ENCODE results near the gene CEACAM20. TPM values are rescaled to one million over a fixed set of nuclear protein-coding genes. Genes with fewer than 3 reads are reported as not detected.

The CEACAM20 gene
- total RNA-seq, 1 donor from 2014 or later, result 0.35 TPM

DNA sequence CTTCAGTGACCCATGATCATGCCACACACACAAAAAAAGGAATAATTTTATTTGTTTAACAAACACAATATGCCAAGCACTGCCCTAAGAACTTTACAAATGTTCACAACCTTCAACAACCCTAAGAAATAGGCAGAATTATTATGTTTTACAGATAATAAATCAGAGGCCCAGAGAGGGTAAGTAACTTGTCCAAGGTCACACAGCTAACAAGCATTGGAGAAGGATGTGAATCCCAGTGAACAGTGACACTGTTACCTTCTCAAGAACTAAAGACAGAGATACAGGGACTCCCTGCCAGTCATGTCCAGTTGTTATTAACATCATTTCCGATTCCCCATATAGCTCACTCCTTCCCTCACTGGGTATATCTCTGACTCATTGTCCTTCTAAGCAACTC lies 13.6 kb downstream of the CEACAM20 start:
- H3K27me3 ChIP-seq, result no peaks in the 10 kb centered on the region
- no peak overlapping the region for H3K27ac ChIP-seq
- H3K36me3 ChIP-seq, result no peaks in the 10 kb centered on the region
- TF ChIP-seq, protein P1, sequence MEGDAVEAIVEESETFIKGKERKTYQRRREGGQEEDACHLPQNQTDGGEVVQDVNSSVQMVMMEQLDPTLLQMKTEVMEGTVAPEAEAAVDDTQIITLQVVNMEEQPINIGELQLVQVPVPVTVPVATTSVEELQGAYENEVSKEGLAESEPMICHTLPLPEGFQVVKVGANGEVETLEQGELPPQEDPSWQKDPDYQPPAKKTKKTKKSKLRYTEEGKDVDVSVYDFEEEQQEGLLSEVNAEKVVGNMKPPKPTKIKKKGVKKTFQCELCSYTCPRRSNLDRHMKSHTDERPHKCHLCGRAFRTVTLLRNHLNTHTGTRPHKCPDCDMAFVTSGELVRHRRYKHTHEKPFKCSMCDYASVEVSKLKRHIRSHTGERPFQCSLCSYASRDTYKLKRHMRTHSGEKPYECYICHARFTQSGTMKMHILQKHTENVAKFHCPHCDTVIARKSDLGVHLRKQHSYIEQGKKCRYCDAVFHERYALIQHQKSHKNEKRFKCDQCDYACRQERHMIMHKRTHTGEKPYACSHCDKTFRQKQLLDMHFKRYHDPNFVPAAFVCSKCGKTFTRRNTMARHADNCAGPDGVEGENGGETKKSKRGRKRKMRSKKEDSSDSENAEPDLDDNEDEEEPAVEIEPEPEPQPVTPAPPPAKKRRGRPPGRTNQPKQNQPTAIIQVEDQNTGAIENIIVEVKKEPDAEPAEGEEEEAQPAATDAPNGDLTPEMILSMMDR (IDR thresholded peaks at IDR 0.05), result no peak
- H3K4me1 ChIP-seq, result no peaks in the 10 kb centered on the region
- intact Hi-C loops (cut with DNase I), result no loop called here
- no peaks in the 10 kb centered on the region for H3K9me3 ChIP-seq
- no peak for ATAC-seq
- DNase-seq, result no peak
- H3K4me3 ChIP-seq, result no peak overlapping the region

DNA sequence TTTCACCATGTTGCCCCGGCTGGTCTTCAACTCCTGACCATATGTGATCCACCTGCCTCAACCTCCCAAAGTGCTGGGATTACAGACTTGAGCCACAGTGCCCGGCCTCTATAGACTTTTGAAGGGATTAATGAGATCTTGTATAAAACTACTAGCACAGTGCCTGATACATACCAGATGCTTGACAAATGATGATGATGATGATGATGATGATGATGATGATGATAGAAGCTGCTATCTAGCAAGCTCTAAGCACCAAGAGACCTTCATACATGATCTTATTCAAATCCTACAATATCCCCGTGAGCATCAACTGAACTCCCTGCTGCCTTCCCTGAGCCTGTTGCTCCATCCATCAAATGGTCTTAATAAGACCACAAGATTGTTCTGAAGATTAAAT lies 14.4 kb downstream of the CEACAM20 start:
- H3K27ac ChIP-seq, result no peak overlapping the region
- H3K9me3 ChIP-seq, result no peaks in the 10 kb centered on the region
- TF ChIP-seq, protein P1 (IDR thresholded peaks at IDR 0.05), result no peak
- H3K36me3 ChIP-seq, result no peaks in the 10 kb centered on the region
- DNase-seq (no peak), ATAC-seq (no peak)
- no peaks in the 10 kb centered on the region for H3K4me1 ChIP-seq
- H3K27me3 ChIP-seq, result no peaks in the 10 kb centered on the region
- intact Hi-C loops (cut with DNase I), result no loop called here
- no peak overlapping the region for H3K4me3 ChIP-seq

DNA sequence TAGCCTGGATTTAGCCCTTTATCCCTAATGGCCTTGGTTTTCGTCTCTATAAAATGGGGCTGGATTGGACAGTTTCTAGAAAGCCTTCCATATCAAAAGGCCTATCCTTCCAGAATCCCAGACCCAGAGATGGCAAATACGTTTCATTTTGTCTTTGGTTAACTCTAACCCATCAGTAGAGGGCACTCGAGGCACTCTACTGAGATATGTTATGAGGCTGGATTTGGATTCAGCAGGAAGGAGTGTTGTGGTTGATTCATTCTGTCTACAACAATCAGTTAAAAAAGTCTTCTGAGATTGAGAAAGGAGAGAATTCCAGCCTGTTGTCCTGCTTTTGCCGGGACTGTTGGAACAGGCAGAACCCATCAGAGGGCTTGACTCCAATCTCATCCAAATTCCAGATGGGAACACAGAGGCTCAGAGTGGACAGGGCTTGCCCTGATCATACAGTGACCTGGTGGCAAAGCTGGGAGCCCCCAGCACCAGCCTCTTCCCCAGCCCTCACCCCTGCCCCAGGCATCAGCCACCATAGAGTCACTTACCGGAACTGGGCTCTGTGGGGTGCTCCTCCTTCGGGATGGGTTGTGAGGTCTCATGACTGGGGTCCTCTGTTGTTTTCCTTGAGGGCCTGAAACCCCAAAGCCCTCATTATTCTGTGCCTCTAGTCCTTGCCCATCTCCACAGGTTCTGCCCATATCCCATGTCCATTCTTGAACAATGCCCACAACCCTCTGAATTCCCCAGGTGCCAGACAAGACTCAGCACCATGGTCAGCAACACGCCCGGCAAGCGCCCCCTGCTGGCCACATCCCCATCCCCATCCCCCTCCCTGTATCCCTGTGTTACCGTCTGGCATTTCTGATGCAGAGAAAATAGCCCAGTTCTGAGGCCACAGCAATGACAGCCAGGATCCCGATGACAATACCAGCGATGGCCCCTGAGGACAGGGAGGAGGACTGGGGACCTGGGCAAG lies 16.9 kb downstream of the CEACAM20 start:
- ATAC-seq (peak; percentile 57), DNase-seq (no peak)
- no peak overlapping the region for H3K27ac ChIP-seq
- no peaks in the 10 kb centered on the region for H3K4me1 ChIP-seq
- H3K9me3 ChIP-seq, result no peaks in the 10 kb centered on the region
- no peaks in the 10 kb centered on the region for H3K36me3 ChIP-seq
- intact Hi-C loops (cut with DNase I), result no loop called here
- no peaks in the 10 kb centered on the region for H3K27me3 ChIP-seq
- TF ChIP-seq, protein P1 (IDR thresholded peaks at IDR 0.05), result peak; percentile 25
- H3K4me3 ChIP-seq, result no peak overlapping the region

DNA sequence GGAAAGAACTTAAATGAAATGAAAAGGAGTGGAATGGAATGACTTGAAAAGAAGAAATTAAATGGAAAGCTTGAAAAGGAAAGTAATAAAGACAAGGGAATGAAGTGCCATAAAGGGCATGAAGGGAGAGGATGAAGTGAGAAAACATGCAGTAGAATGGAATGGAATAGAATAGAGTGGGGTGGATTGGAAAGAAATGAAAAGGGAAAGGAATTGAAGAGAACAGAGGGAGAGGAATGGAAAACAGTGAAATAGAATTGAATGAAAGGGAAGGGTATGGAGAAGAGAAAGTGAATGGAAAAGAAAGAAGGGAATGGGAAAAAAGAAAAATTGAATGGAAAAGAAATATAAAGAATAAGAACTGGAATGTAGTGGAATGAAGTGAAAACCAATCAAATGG lies 20.0 kb downstream of the CEACAM20 start:
- no peak for DNase-seq
- no peaks in the 10 kb centered on the region for H3K9me3 ChIP-seq
- H3K36me3 ChIP-seq, result no peaks in the 10 kb centered on the region
- no peaks in the 10 kb centered on the region for H3K4me1 ChIP-seq
- no peak overlapping the region for H3K27ac ChIP-seq
- no peak overlapping the region for H3K4me3 ChIP-seq
- intact Hi-C loops (cut with DNase I), result no loop called here
- H3K27me3 ChIP-seq, result peaks cover 2% of the 10 kb centered on the region
- ATAC-seq, result no peak
- TF ChIP-seq, protein P1 (IDR thresholded peaks at IDR 0.05), result no peak

DNA sequence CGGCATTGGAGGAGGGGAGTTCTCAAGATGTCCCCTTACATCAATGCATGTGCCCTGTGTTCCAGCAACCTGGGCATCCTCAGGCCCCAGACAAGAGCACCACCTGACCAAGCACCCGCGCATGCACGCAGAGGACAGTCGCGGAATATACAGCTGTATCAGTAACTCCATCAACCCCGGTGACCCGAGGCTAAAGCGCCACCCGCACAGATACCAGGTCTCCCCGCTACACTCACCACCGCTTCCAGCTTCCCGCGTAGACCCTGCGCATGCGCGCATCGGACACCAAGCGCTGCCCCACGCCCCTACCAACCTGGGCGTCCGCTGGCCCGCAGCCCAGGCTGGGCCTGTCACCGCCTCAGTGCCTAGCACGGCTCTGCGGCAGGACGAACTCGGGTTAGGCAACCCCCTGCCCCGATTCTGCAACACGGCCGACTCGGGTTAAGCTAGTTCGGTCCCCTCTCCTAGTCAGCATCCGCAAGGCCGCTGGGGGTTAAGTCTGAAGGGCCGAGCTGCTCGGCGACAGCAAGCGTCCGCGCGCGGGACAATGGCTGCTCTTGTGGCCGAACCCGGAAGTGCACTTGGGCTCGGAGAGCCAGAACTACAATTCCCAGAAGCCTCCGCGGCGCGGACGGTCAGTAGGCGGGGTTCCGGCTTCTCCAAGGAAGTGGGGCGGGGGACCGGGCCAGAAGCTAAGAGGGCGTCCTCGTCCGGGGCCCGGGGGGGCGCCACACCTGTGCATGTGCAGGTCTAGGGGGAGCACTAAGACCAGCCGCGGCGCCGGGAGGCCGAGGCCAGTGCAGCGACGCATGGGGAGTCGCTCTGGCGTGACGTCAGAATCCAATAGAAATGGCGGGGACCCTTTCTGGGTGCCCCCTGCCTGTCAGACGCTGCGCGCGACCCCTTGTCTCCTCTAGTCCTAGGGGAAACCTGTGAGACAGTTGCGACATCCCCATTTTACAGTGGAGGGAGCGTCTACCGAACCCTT lies 29.2 kb downstream of the CEACAM20 start, which contains the start of gene ZNF180:
ZNF180 (minus strand) TSS at position 561 of the 988 bp plus-strand sequence. CDS start 3,188 bp downstream, outside the sequence.
- no peaks in the 10 kb centered on the region for H3K27me3 ChIP-seq
- intact Hi-C loops (cut with DNase I), result no loop called here
- DNase-seq (peak; percentile 97), ATAC-seq (peak; percentile 97)
- TF ChIP-seq, protein P1 (IDR thresholded peaks at IDR 0.05), result peak; percentile 47
- H3K27ac ChIP-seq, result peak within 1 kb of the TSS; percentile 93
- peaks cover 19% of the 10 kb centered on the region for H3K36me3 ChIP-seq
- peaks cover 12% of the 10 kb centered on the region for H3K4me1 ChIP-seq
- peaks cover 14% of the 10 kb centered on the region for H3K9me3 ChIP-seq
- H3K4me3 ChIP-seq, result peak within 1 kb of the TSS; percentile 95

All from upper lobe of right lung (tissue), 1 donor.